H1 (cell line): ENCODE measurements around the gene PCDH9. TPM values are rescaled to one million over a fixed set of nuclear protein-coding genes. Genes with fewer than 3 reads are reported as not detected.

Experiments used
- CTCF ChIA-PET: fragments of 300-600 bp; sonication (Branson Sonifier 250); formaldehyde crosslinking; loops from one replicate; lab custom pipeline; 2021; ENCODE audit not compliant: partially characterized antibody; lab: Charles Lee
- POLR2A ChIA-PET: fragments of 300-600 bp; sonication (Branson Sonifier 250); formaldehyde crosslinking; loops from one replicate; lab custom pipeline; 2021; ENCODE audit warnings: inconsistent platforms; ENCODE audit not compliant: partially characterized antibody; lab: Charles Lee
- DNase-seq, 2 experiments: peaks; one replicate each; pipeline versions ENCODE4 v3.0.0 to v3.0.0-alpha.2; 2010 to 2022; ENCODE audit warnings: low spot score in 2 of 2, low read depth in 1 of 2, mixed read lengths in 1 of 2
- FAIRE-seq: peaks from 2 replicates; lab custom pipeline; 2011; peaks lifted over from hg19 to GRCh38; lab: Jason Lieb, UNC
- H2AFZ ChIP-seq: 2 replicates; pipeline ENCODE4 v1.8.1; 2012; ENCODE audit warnings: low read length, inconsistent platforms
- H2AK5ac ChIP-seq: 2 replicates; pipeline ENCODE4 v1.6.1; 2013; ENCODE audit warnings: low read depth, low read length
- H2BK120ac ChIP-seq: replicated peaks from 2 replicates; pipeline ENCODE3; 2013; ENCODE audit warnings: low read depth, low read length, inconsistent platforms
- H2BK12ac ChIP-seq: 2 replicates; pipeline ENCODE4 v1.6.1; 2013; ENCODE audit warnings: low read depth, low read length
- H2BK15ac ChIP-seq: 2 replicates; pipeline ENCODE4 v1.6.1; 2013; ENCODE audit warnings: low read length
- H2BK20ac ChIP-seq: 2 replicates; pipeline ENCODE4 v1.6.1; 2013; ENCODE audit warnings: low read length
- H2BK5ac ChIP-seq: 2 replicates; pipeline ENCODE4 v1.6.1; 2013; ENCODE audit warnings: low read depth, low read length
- H3K14ac ChIP-seq: 2 replicates; pipeline ENCODE4 v1.6.1; 2013; ENCODE audit warnings: inconsistent platforms; ENCODE audit not compliant: insufficient read length
- H3K18ac ChIP-seq: 2 replicates; pipeline ENCODE4 v1.6.1; 2013; ENCODE audit warnings: low read length; ENCODE audit errors: extremely low read depth
- H3K23ac ChIP-seq: 2 replicates; pipeline ENCODE4 v1.6.1; 2013; ENCODE audit warnings: inconsistent platforms; ENCODE audit not compliant: insufficient read length
- H3K23me2 ChIP-seq: 2 replicates; pipeline ENCODE4 v1.6.1; 2013; ENCODE audit warnings: low read depth, low read length
- H3K27ac ChIP-seq: 2 replicates; pipeline ENCODE4 v1.6.1; 2011; ENCODE audit warnings: low read depth, low read length, inconsistent platforms
- H3K27me3 ChIP-seq, 4 experiments: replicated peaks in 1 of 4; 1 replicate in 1 of 4; 2 replicates in 3 of 4; pipeline versions ENCODE4 v1.6.1 to v1.8.1; 2011 to 2013; ENCODE audit warnings: low read length in 3 of 4, mild to moderate bottlenecking in 3 of 4, inconsistent platforms in 2 of 4, mixed read lengths in 2 of 4, moderate library complexity in 1 of 4; ENCODE audit not compliant: control insufficient read depth in 3 of 4, insufficient read depth in 3 of 4; ENCODE audit errors: extremely low read depth in 1 of 4
- H3K36me3 ChIP-seq, 4 experiments: 2 replicates each; pipeline versions ENCODE4 v1.6.1 to v1.8.1; 2011 to 2013; ENCODE audit warnings: mild to moderate bottlenecking in 4 of 4, low read length in 3 of 4, moderate library complexity in 2 of 4, control low read depth in 1 of 4, inconsistent platforms in 1 of 4; ENCODE audit not compliant: insufficient read depth in 4 of 4, control insufficient read depth in 2 of 4
- H3K4ac ChIP-seq: replicated peaks from 2 replicates; pipeline ENCODE3; 2013; ENCODE audit warnings: low read length, low read depth, mixed read lengths, inconsistent platforms; ENCODE audit not compliant: insufficient read length
- H3K4me1 ChIP-seq, 4 experiments: replicated peaks in 1 of 4; 1 replicate in 1 of 4; 2 replicates in 3 of 4; pipeline versions ENCODE4 v1.6.1 to v1.8.1; 2011 to 2013; ENCODE audit warnings: low read length in 3 of 4, inconsistent platforms in 2 of 4, mixed read lengths in 1 of 4; ENCODE audit not compliant: insufficient read depth in 4 of 4, control insufficient read depth in 3 of 4
- H3K4me2 ChIP-seq, 2 experiments: 2 replicates each; pipeline versions ENCODE4 v1.6.1 to v1.8.1; 2011 to 2013; ENCODE audit warnings: low read depth in 2 of 2, low read length in 2 of 2, control low read depth in 1 of 2, inconsistent platforms in 1 of 2, mild to moderate bottlenecking in 1 of 2; ENCODE audit not compliant: insufficient read depth in 1 of 2
- H3K4me3 ChIP-seq, 4 experiments: fragments of 200-600, 300-600 bp in 1 of 4; sonication (generic), shearing (Covaris generic), sonication (Bioruptor Twin) in 1 of 4; 2 replicates each; pipeline versions ENCODE4 v1.5.1 to v1.8.1; 2011 to 2016; ENCODE audit warnings: low read length in 4 of 4, low read depth in 3 of 4, control low read depth in 2 of 4, inconsistent platforms in 2 of 4, mild to moderate bottlenecking in 2 of 4, mixed read lengths in 1 of 4, moderate library complexity in 1 of 4; ENCODE audit not compliant: insufficient read depth in 2 of 4; ENCODE audit errors: extremely low read depth in 1 of 4
- H3K56ac ChIP-seq: replicated peaks from 2 replicates; pipeline ENCODE3; 2013; ENCODE audit warnings: low read depth, mild to moderate bottlenecking, mixed read lengths, low read length, inconsistent platforms; ENCODE audit not compliant: insufficient read length
- H3K79me1 ChIP-seq: 2 replicates; pipeline ENCODE4 v1.6.1; 2013; ENCODE audit warnings: low read depth, low read length, control low read depth
- H3K79me2 ChIP-seq, 2 experiments: 2 replicates each; pipeline versions ENCODE4 v1.6.1 to v1.8.1; 2012 to 2013; ENCODE audit warnings: low read length in 2 of 2, mild to moderate bottlenecking in 2 of 2, inconsistent platforms in 1 of 2; ENCODE audit not compliant: insufficient read depth in 2 of 2, control insufficient read depth in 1 of 2
- H3K9ac ChIP-seq, 4 experiments: replicated peaks in 1 of 4; 1 replicate in 1 of 4; 2 replicates in 3 of 4; pipeline versions ENCODE4 v1.6.1 to v1.8.1; 2011 to 2013; ENCODE audit warnings: low read depth in 3 of 4, low read length in 3 of 4, control low read depth in 2 of 4, mild to moderate bottlenecking in 2 of 4, moderate library complexity in 2 of 4, inconsistent platforms in 1 of 4; ENCODE audit errors: extremely low read depth in 1 of 4
- H3K9me3 ChIP-seq, 2 experiments: 2 replicates each; pipeline versions ENCODE4 v1.6.1 to v1.8.1; 2012 to 2013; ENCODE audit warnings: mild to moderate bottlenecking in 2 of 2, moderate library complexity in 2 of 2, control low read depth in 1 of 2, inconsistent platforms in 1 of 2, low read depth in 1 of 2, low read length in 1 of 2, mixed read lengths in 1 of 2; ENCODE audit not compliant: insufficient read depth in 2 of 2
- H4K20me1 ChIP-seq, 2 experiments: replicated peaks in 1 of 2; 2 replicates each; pipeline versions ENCODE3 to v1.8.1; 2011 to 2013; ENCODE audit warnings: inconsistent platforms in 2 of 2, low read length in 2 of 2, mild to moderate bottlenecking in 1 of 2; ENCODE audit not compliant: insufficient read depth in 2 of 2, control insufficient read depth in 1 of 2
- H4K5ac ChIP-seq: 2 replicates; pipeline ENCODE4 v1.6.1; 2013; ENCODE audit warnings: low read length, low read depth, mixed read lengths, inconsistent platforms; ENCODE audit not compliant: insufficient read length
- H4K8ac ChIP-seq: 2 replicates; pipeline ENCODE4 v1.8.0; 2013; ENCODE audit warnings: mild to moderate bottlenecking, moderate library complexity, low read length, inconsistent platforms; ENCODE audit not compliant: insufficient read depth; ENCODE audit errors: extremely low read depth
- H4K91ac ChIP-seq: replicated peaks from 2 replicates; pipeline ENCODE3; 2013; ENCODE audit warnings: low read length, mixed read lengths, inconsistent platforms; ENCODE audit not compliant: insufficient read length
- CHD1 ChIP-seq: IDR thresholded peaks from 2 replicates; pipeline ENCODE4 v1.6.1; 2012; ENCODE audit warnings: low read depth, low read length, improper control_type of control experiment
- CHD2 ChIP-seq: IDR thresholded peaks from 2 replicates; pipeline ENCODE4 v1.6.1; 2012; ENCODE audit warnings: low read length, improper control_type of control experiment
- EGR1 ChIP-seq: IDR thresholded peaks from 2 replicates; pipeline ENCODE4 v1.6.1; 2011; ENCODE audit warnings: low read depth, low read length, borderline replicate concordance
- NANOG ChIP-seq: IDR thresholded peaks from 2 replicates; pipeline ENCODE4 v1.6.1; 2011; ENCODE audit warnings: low read length, low read depth, mild to moderate bottlenecking, inconsistent platforms; ENCODE audit not compliant: insufficient read depth, poor library complexity, severe bottlenecking
- USF2 ChIP-seq: IDR thresholded peaks from 2 replicates; pipeline ENCODE4 v1.6.1; 2011; ENCODE audit warnings: low read length, improper control_type of control experiment
- WGBS, 2 experiments: shearing (Covaris generic) in 1 of 2; methylation state at CpG; one replicate each; pipeline versions ENCODE4 v1.1.6 to v1.1.7; 2013 to 2015; ENCODE audit warnings: low lambda C conversion rate in 2 of 2, mixed read lengths in 2 of 2, inconsistent platforms in 1 of 2, low coverage in 1 of 2, missing lambda C conversion rate in 1 of 2; ENCODE audit not compliant: insufficient replicate concordance in 2 of 2, insufficient coverage in 1 of 2, insufficient read length in 1 of 2; ENCODE audit errors: extremely low coverage in 1 of 2, missing lambda C conversion rate in 1 of 2; 5-methylcytosine and 5-hydroxymethylcytosine counted together
- polyA plus RNA-seq, 7 experiments: library from polyadenylated mRNA; depleted of rRNA in 3 of 7; stranded (reverse) in 5 of 7; unstranded in 2 of 7; fragments of >200 nt in 5 of 7; fragments of 200-250 nt in 2 of 7; gene quantifications; 1 replicate in 5 of 7; 2 replicates in 1 of 7; 4 replicates in 1 of 7; pipeline versions ENCODE4 v1.2.1 to v1.2.3, GENCODE V29; 2011 to 2013; ENCODE audit warnings: missing spikeins in 2 of 7, mixed read lengths in 2 of 7
- total RNA-seq: library from RNA; stranded (reverse); fragmentation: NEBNext Ultra II Directional; extraction: Animal tissue kit (Norgen Biotek cat#: 25700); gene quantifications from 2 replicates; pipeline ENCODE4 v1.2.1, GENCODE V29; 2021
- TF ChIP-seq, protein P1 (sequence below): IDR thresholded peaks from 2 replicates; pipeline ENCODE4 v1.6.1; 2012; ENCODE audit warnings: low read length, inconsistent platforms

Gene PCDH9
- total and polyA plus RNA-seq, 2 of the 8 experiments (the other 6 are each of a cell fraction or from before 2014, with no cell fraction given) = 0.12 to 0.60 TPM

DNA sequence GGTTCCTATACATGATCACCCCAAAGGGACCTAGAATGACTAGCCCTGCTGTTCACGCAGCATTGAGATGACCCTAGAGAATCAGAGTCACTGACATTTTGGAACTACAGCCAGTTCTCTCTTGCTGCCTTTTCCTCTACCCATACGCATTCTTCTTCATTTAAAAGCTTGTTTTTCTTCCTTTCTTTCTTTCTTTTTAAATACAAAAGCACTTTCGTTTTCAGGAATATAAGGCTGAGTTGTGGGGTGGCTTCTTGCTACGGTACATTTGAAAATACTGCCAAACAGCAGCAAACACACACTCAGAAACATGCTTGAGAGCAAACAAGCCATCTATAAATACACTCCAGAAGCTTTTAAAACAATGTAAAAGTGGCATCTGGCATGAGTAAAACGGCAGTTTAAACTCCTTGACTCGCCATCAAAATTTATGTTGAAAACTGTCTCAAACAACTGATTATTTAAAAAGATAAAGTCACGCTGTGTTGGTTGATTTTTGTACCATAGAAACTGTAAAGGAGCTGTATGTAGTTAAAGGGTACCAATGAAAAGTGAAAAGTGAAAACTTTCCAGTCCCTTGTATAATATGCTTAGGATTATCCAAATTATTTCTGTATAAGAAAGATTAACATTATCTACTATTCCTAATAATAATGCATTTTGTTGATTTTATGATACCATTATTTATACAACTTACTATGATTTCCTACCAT, 95.6 kb downstream of the PCDH9 start:
- H3K4me3 ChIP-seq = no peak overlapping the region
- POLR2A ChIA-PET = no interaction called here
- no peak overlapping the region for H4K8ac ChIP-seq
- H3K4me1 ChIP-seq = peaks cover 0 to 2% (median under 1%) of the 10 kb centered on the region in 4 experiments; a peak in 1 of 7 replicates
- H2BK15ac ChIP-seq = no peak overlapping the region
- no peak overlapping the region for H2BK5ac ChIP-seq
- TF ChIP-seq NANOG (no peak), CHD1 (no peak), USF2 (no peak), CHD2 (no peak), EGR1 (no peak)
- TF ChIP-seq, protein P1, sequence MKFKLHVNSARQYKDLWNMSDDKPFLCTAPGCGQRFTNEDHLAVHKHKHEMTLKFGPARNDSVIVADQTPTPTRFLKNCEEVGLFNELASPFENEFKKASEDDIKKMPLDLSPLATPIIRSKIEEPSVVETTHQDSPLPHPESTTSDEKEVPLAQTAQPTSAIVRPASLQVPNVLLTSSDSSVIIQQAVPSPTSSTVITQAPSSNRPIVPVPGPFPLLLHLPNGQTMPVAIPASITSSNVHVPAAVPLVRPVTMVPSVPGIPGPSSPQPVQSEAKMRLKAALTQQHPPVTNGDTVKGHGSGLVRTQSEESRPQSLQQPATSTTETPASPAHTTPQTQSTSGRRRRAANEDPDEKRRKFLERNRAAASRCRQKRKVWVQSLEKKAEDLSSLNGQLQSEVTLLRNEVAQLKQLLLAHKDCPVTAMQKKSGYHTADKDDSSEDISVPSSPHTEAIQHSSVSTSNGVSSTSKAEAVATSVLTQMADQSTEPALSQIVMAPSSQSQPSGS = no peak
- FAIRE-seq (no peak), DNase-seq (no peak)
- H2AFZ ChIP-seq = 0 out of 2 replicates have a peak overlapping the region, but pooled peaks have one; percentile 56
- no peaks in the 10 kb centered on the region for H4K20me1 ChIP-seq
- no peak overlapping the region for H3K4ac ChIP-seq
- no peaks in the 10 kb centered on the region for H3K23me2 ChIP-seq
- 74% methylated on average over 7 of the region's 7 CpGs; no CpG with 5 or more reads in 1 of the 2 experiments for WGBS, 2 experiments
- H2BK120ac ChIP-seq = no peak overlapping the region
- no peak overlapping the region for H3K23ac ChIP-seq
- H2BK20ac ChIP-seq = no peak overlapping the region
- CTCF ChIA-PET = interaction anchor here (0.6 to 1.1 kb wide), 3 partner anchors 9 to 247 kb away, joined by 3 to 4 read pairs (median 3); no protein-coding TSS in a partner anchor
- no peak overlapping the region for H3K9ac ChIP-seq
- no peak overlapping the region for H3K14ac ChIP-seq
- H3K27ac ChIP-seq = no peak overlapping the region
- no peaks in the 10 kb centered on the region for H3K79me1 ChIP-seq
- H2AK5ac ChIP-seq = no peak overlapping the region
- H2BK12ac ChIP-seq = no peak overlapping the region
- no peaks in the 10 kb centered on the region for H3K9me3 ChIP-seq
- no peak overlapping the region for H4K5ac ChIP-seq
- no peaks in the 10 kb centered on the region for H3K79me2 ChIP-seq
- H3K4me2 ChIP-seq = no peak overlapping the region
- no peaks in the 10 kb centered on the region for H3K36me3 ChIP-seq
- no peak overlapping the region for H3K18ac ChIP-seq
- H4K91ac ChIP-seq = no peak overlapping the region
- H3K27me3 ChIP-seq = no peaks in the 10 kb centered on the region
- no peak overlapping the region for H3K56ac ChIP-seq
